HFF-Myc (cell line): ENCODE measurements around the gene KCNMA1.

ENCODE experiments used
- DNase-seq: peaks from one replicate; pipeline ENCODE4 v3.0.0-alpha.2; 2011; ENCODE audit warnings: low read depth; ENCODE audit errors: extremely low read depth
- H3K4me3 ChIP-seq: replicated peaks from 2 replicates; pipeline ENCODE4 v1.5.1; 2011; ENCODE audit warnings: low read depth, mild to moderate bottlenecking, control low read depth, low read length
- CTCF ChIP-seq: IDR thresholded peaks from 2 replicates; pipeline ENCODE4 v1.5.1; 2012; ENCODE audit warnings: mild to moderate bottlenecking, low read depth, low read length, control low read depth; ENCODE audit errors: missing control alignments

KCNMA1 gene

GRCh38 chr10:77300682-77301302 is 336.8 kb downstream of the KCNMA1 start:
- no peak overlapping the region for H3K4me3 ChIP-seq
- DNase-seq: no peak
- no peak for TF ChIP-seq CTCF

DNA sequence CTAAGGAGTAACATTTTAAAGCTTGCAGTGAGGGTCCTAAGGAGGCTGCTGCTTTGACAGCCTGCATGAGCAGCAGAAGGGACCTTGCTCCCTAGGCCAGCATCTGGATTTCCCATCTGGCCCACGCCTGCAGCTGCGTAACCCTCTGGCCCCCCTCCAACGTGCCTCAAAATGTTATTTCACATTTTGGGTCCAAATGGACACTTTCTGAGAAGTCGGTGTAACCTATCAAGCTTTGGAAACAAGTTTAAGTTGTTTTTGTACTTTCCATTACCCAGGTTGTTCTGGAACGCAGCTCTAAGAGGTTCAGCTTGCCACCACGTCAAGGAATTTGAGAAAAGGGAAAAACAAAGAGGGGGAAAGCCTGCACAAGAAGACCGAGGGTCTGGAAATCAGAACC is 338.3 kb downstream of the KCNMA1 start:
- no peak overlapping the region for H3K4me3 ChIP-seq
- DNase-seq: no peak
- no peak for TF ChIP-seq CTCF

GRCh38 chr10:77297393-77297739 is 340.2 kb downstream of the KCNMA1 start:
- no peak for TF ChIP-seq CTCF
- DNase-seq: no peak
- no peak overlapping the region for H3K4me3 ChIP-seq

GRCh38 chr10:77296534-77297392 is 340.8 kb downstream of the KCNMA1 start:
- DNase-seq: no peak
- no peak for TF ChIP-seq CTCF
- H3K4me3 ChIP-seq: no peak overlapping the region

- TF ChIP-seq CTCF: no peak
- no peak overlapping the region for H3K4me3 ChIP-seq
- DNase-seq: no peak
Measured at GRCh38 chr10:77293773-77294172, 343.8 kb downstream of the KCNMA1 start.

GRCh38 chr10:77293347-77293746 is 344.3 kb downstream of the KCNMA1 start:
- H3K4me3 ChIP-seq: no peak overlapping the region
- TF ChIP-seq CTCF: no peak
- no peak for DNase-seq
